GM19397 (cell line): ENCODE data around the gene CFAP54.
"Not testable (repeated sequence)": the region's sequence is repeated elsewhere in the genome, so short reads cannot be mapped to it uniquely, and the experiment has no call there.

Source experiments
- ATAC-seq: cut with Tn5 transposase; IDR thresholded peaks from one replicate; pipeline ENCODE4 v1.9.1; 2021; ENCODE audit warnings: mild to moderate bottlenecking, moderate library complexity; ENCODE audit not compliant: unreplicated experiment

The CFAP54 gene

GRCh38 chr12:96489392-96490056 is at the start of gene CFAP54:
Gene CFAP54 (plus strand): TSS chr12:96489577. CDS start chr12:96489610, 33 bp downstream.
- ATAC-seq, result peak; percentile 98

GRCh38 chr12:96441816-96442215 is 47.6 kb upstream of the CFAP54 start:
- no peak for ATAC-seq

GRCh38 chr12:96442906-96443305 is 46.5 kb upstream of the CFAP54 start:
- no peak for ATAC-seq

GRCh38 chr12:96444399-96444798 is 45.0 kb upstream of the CFAP54 start:
- ATAC-seq, result no peak

- peak; percentile 93 for ATAC-seq
Measured at GRCh38 chr12:96445691-96446583, 43.4 kb upstream of the CFAP54 start.

GRCh38 chr12:96447256-96447655 is 42.1 kb upstream of the CFAP54 start:
- no peak for ATAC-seq

GRCh38 chr12:96448300-96448699 is 41.1 kb upstream of the CFAP54 start:
- ATAC-seq, result no peak

GRCh38 chr12:96452261-96452922 is 37.0 kb upstream of the CFAP54 start:
- no peak for ATAC-seq

GRCh38 chr12:96454396-96454795 is 35.0 kb upstream of the CFAP54 start:
- no peak for ATAC-seq

GRCh38 chr12:96456265-96456974 is 33.0 kb upstream of the CFAP54 start:
- peak; percentile 76 for ATAC-seq

GRCh38 chr12:96457191-96457930 is 32.0 kb upstream of the CFAP54 start:
- no peak for ATAC-seq

GRCh38 chr12:96459281-96459680 is 30.1 kb upstream of the CFAP54 start:
- not testable (repeated sequence) for ATAC-seq

GRCh38 chr12:96462571-96463280 is 26.7 kb upstream of the CFAP54 start:
- no peak for ATAC-seq

- ATAC-seq, result no peak
Measured at GRCh38 chr12:96465896-96466295, 23.5 kb upstream of the CFAP54 start.

GRCh38 chr12:96466939-96467751 is 22.2 kb upstream of the CFAP54 start:
- ATAC-seq, result no peak

- ATAC-seq, result no peak
Measured at GRCh38 chr12:96471368-96472050, 17.9 kb upstream of the CFAP54 start.

- no peak for ATAC-seq
Measured at GRCh38 chr12:96472384-96472783, 17.0 kb upstream of the CFAP54 start.

GRCh38 chr12:96473394-96474093 is 15.8 kb upstream of the CFAP54 start:
- no peak for ATAC-seq
